Testis (tissue), 2 donors: ENCODE measurements around the gene PORCN.

Source experiments
- POLR2A ChIP-seq: fragments of 450-650 bp; IDR thresholded peaks from one replicate; pipeline ENCODE4 v1.6.1; 2017; ENCODE audit warnings: antibody characterized with exemption, mild to moderate bottlenecking, moderate library complexity
- TF ChIP-seq, protein P1 (sequence below), 3 experiments: fragments of 450-650 bp in 2 of 3; fragments of 200-600 bp in 1 of 3; sonication (generic) in 1 of 3; IDR thresholded peaks; one replicate each; pipeline ENCODE4 v1.5.1; 2016 to 2019; ENCODE audit warnings: antibody characterized with exemption in 3 of 3, mild to moderate bottlenecking in 2 of 3, moderate library complexity in 1 of 3

DNA sequence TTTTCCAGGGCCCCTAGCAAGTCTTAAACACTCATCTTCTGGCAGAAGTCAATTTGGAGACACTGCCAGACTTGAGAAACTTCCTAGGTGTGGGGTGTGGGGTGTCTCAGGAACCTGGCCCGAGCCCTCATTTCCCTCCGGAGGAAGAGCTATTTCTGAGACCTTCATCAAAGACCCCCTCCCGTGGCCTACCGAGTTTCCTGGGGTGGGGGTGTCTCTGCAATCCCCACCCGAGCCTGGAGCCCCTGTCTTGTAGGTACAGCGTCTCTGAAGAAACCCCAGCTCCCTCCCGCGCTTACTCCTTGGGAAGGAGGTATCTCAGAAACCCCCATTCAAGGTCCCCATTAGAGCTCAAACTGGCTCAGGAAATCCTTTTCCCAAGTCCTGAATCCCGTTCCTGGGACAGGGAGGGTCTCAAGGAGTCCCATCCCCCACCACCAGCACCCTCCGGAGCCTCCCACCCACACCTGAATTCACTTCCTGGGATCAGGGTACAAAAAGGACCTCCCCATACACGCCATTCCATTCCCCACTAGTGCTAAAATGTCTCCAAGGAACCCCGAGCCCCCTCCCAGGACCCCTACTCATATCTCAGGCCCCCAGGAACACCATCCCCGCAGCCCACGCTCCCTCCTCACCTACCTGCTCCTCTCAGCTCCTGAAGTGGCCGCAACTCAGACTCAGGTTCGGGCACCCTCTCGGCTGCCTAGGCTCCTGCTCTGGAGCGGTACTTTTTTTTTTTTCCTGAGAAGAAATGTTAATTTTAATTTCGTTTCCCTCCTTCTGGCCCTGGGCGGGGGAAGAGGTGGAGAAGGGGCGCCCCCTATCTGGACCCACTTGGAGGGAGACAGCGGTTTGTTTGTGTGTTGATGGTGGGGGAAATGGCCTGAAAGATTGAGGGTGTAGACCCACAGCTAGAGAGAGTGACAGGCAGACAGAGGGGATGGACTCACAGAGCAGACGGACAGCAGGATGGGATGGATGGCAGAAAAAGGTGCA lies 39.8 kb upstream of the PORCN start:
- TF ChIP-seq, protein P1, sequence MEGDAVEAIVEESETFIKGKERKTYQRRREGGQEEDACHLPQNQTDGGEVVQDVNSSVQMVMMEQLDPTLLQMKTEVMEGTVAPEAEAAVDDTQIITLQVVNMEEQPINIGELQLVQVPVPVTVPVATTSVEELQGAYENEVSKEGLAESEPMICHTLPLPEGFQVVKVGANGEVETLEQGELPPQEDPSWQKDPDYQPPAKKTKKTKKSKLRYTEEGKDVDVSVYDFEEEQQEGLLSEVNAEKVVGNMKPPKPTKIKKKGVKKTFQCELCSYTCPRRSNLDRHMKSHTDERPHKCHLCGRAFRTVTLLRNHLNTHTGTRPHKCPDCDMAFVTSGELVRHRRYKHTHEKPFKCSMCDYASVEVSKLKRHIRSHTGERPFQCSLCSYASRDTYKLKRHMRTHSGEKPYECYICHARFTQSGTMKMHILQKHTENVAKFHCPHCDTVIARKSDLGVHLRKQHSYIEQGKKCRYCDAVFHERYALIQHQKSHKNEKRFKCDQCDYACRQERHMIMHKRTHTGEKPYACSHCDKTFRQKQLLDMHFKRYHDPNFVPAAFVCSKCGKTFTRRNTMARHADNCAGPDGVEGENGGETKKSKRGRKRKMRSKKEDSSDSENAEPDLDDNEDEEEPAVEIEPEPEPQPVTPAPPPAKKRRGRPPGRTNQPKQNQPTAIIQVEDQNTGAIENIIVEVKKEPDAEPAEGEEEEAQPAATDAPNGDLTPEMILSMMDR (IDR thresholded peaks at IDR 0.05), result no peak
- no peak for TF ChIP-seq POLR2A
